GM20431 (cell line): Measurements from ENCODE around the gene GNG4.
"Not testable (repeated sequence)": the region's sequence is repeated elsewhere in the genome, so short reads cannot be mapped to it uniquely, and the experiment has no call there.

Experiments used
- in situ Hi-C: fragments of 300-500 bp; cut with MseI, MboI; formaldehyde crosslinking; loops from one replicate; pipeline ENCODE4 v1.15.0; 2020; ENCODE audit warnings: low sequenced_read_pairs; ENCODE audit not compliant: unreplicated experiment

The GNG4 gene

GRCh38 chr1:235651170-235651806, 1.7 kb upstream of the GNG4 start:
- in situ Hi-C loops = no loop called here

DNA sequence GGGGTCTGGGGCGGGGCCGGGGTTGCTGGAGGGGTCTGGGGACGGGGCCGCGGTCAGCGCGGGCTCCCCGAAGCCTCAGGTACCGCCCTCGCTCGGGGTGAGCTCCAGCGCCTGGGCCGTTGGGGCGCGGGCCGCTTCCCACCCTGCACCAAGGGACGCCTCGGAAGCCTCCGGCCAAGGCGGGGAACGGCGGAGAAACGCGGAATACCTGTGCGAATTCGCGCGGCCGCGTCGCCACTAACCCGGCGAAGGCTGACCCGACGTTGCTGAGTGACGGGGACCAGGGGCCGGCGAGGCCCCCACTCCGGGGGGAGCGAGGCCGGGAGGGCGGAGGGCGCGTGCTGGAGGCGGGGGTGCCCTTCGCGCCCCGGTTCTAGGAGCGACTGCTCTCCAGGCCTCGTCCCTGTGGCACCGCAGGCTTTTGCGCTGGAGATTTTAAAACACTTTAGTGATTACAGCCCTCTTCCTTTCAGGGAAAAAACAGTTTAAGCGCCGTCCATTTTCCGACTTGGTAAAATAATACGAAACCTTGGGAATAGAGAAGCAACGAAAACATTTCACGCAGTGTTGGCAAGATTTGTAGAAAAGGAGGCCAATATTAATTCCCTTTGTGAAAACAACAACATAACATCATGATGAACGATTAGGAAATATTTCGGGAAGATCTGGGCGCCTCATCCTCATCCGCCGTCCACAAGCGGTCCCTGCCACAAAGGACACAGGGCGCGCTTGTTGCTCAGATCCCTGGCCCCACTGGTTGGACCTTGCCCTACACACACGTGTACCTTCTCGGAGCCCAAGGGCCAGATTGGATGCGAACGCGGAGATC, 971 bp upstream of the GNG4 start:
- in situ Hi-C loops = no loop called here

- in situ Hi-C loops = no loop called here
Observed at GRCh38 chr1:235648954-235649367, 623 bp downstream of the GNG4 start.

- in situ Hi-C loops = no loop called here
Observed at GRCh38 chr1:235648407-235648907, 1.1 kb downstream of the GNG4 start.

DNA sequence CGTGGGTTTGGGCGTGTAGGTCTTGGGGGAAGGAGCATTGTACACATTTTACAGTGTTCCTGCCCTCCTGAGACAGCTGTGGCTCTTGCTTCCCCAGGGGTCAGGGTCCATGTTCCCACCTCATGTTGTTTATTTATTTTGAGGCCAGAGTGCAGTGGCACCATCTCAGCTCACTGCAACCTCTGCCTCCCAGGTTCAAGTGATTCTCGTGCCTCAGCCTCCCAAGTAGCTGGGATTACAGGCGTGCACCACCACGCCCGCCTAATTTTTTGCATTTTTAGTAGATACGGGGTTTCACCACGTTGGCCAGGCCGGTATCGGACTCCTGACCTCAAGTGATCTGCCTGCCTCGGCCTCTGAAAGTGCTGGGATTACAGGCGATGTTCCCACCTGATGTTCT, 2.0 kb downstream of the GNG4 start:
- in situ Hi-C loops = not testable (repeated sequence)

- in situ Hi-C loops = no loop called here
Observed at GRCh38 chr1:235646463-235646862, 3.1 kb downstream of the GNG4 start.

DNA sequence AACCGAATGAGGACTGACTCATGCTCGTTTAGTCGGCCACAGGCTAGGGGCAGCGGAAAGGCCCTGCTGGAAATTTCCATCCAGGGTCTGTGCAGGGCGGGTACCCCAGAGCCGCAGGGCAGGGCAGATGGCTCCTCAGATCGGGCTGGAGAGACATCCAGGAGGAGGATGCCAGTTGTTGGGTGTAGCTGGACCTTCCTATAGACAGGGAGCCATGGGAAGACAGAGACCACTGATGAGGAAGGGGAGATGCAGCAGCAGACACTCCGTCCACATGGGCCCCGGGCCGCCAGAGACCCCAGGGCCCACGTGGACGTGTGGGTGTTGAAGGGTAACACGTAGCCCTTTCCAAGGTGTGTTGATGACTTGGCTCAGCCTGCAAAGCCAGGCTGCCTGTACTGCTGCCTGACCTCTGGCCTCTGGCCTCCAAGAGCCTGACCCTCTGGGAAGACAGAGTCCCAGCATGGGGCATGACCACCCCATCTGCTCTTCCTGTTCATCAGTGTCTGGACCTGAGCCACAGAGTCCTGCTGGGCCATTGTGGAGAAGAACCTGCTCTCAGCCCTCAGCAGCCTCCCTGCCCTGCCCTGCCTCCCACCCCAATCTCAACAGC, 4.8 kb downstream of the GNG4 start:
- in situ Hi-C loops = no loop called here

DNA sequence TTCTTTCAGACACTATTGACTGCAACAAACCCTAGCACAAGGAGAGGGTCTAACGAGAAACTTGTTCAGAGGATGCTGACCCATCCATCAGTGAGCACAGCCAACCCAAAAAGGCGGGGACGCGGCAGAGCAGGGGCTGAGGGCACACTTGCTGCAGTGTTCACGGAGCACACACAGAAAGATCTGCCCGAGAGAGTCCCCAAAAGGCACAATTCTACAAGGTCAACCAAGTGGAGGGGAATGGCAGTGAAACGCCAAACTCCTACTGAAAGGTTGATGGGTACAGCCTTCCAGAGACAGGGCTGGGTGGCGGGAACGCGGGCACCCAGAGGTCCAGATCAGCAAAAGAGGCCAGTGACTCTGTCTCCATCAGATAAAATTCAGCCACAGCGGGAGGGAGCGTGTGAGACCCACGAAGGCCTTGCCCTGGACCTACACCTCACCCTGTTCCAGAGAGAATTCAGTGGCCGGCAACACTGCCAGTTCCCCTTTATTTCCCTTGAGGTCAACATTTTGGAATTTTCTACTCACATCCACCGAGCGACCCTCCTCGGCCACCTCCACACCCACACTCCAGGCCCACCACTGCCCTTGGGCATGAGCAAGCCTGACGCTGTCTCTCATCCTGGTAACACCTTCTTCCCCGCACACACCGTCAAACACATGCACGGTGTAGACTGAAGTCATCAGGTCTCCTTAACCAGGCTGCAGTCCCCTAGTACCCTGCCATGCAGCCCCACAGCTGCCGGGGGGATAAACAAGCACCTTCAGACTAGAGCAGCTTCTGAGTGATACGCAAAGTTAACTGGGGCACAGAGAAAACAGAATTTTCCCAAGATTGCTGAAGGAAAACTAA, 5.5 kb downstream of the GNG4 start:
- in situ Hi-C loops = no loop called here

GRCh38 chr1:235642943-235643371, 6.6 kb downstream of the GNG4 start:
- in situ Hi-C loops = no loop called here

GRCh38 chr1:235642011-235642942, 7.3 kb downstream of the GNG4 start:
- in situ Hi-C loops = no loop called here

DNA sequence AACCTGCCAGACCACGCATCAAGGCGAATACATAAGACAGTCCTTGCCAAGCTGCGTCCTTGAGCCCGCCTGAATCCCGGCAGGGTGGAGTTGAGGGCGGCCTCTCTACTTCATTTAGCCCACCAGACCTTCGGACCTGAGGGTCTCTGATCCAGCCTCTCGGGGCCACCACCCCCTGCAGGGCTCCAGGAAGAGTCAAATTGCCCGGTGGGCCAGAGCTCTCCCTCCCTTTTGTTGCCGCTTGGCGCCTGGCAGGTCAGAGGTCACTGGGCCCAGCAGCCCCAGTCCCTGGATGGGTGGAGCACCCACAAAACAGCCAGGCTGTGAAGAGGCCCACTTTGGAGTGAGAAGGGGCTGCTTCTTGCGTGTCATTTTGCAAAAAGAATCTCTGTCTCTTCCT, 9.0 kb downstream of the GNG4 start:
- in situ Hi-C loops = no loop called here

GRCh38 chr1:235639226-235640205, 10.1 kb downstream of the GNG4 start:
- in situ Hi-C loops = no loop called here

GRCh38 chr1:235638612-235639011, 11.0 kb downstream of the GNG4 start:
- in situ Hi-C loops = not testable (repeated sequence)

DNA sequence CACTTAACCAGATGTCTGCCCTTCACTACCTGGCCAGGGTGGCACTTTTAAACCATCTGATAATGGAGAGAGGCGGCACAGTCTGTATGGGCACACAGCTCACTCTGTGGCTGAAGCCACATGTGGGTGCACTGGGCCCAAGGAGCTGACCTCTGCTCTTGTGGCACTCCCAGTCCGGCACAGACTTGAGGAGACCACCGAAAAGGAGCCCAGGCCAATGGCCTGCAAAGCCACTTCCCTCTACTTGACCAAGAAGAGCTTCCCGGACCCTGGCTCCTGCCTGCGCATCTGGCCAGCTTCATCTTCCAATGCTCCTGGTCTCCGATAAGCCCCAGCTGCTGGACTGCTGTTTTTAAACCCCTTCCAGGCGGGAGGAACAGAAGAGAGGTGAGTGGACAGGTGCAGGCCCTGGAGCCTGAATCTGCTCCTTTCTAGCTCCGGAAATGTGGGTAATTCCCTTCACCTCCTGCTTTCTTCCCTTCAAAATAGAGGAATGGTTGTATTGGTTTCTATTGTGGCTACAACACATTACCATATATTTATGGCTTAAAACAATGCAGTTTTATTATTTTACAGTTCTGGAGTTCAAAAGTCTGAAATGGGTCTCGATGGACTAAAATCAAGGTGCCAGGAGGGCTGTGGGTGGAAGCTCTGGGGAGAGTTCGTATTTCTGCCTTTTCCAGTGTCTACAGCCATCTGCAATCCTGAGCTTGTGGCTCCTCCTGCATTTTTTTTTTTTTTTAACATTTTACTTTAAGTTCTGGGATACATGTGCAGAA, 11.6 kb downstream of the GNG4 start:
- in situ Hi-C loops = no loop called here

- in situ Hi-C loops = no loop called here
Observed at GRCh38 chr1:235635938-235636662, 13.5 kb downstream of the GNG4 start.
